Gastrocnemius medialis (tissue), 4 donors: ENCODE data around the gene ROPN1. TPM values are rescaled to one million over a fixed set of nuclear protein-coding genes. Genes with fewer than 3 reads are reported as not detected.

ENCODE experiments used
- ATAC-seq, 2 donors: fragments of 150-250 bp; one replicate each; pipeline ENCODE4 v1.9.1; 2016
- DNase-seq, 2 donors: peaks; one replicate each; pipeline ENCODE4 v3.0.0-alpha.2; 2019
- H3K27ac ChIP-seq, 4 donors: fragments of 200-600 bp; sonication (generic); 1 replicate in 1 of 4; 2 replicates in 3 of 4; pipeline ENCODE4 v1.5.1; 2016 to 2018; ENCODE audit warnings: mild to moderate bottlenecking in 2 of 4, moderate library complexity in 1 of 4
- H3K27me3 ChIP-seq, 3 donors: fragments of 200-600 bp; sonication (generic) in 2 of 3; 1 replicate in 1 of 3; 2 replicates in 2 of 3; pipeline versions ENCODE4 v1.5.1 to v1.6.0; 2016 to 2019; ENCODE audit warnings: mild to moderate bottlenecking in 1 of 3, moderate library complexity in 1 of 3
- H3K36me3 ChIP-seq, 2 donors: fragments of 200-600 bp; sonication (generic) in 1 of 2; one replicate each; pipeline ENCODE4 v1.5.1; 2017 to 2018
- H3K4me1 ChIP-seq, 2 donors: fragments of 200-600 bp; sonication (generic) in 1 of 2; one replicate each; pipeline ENCODE4 v1.5.1; 2016 to 2017; ENCODE audit warnings: mild to moderate bottlenecking in 2 of 2
- H3K4me3 ChIP-seq, 4 donors: fragments of 200-600 bp; sonication (generic) in 3 of 4; 1 replicate in 1 of 4; 2 replicates in 3 of 4; pipeline ENCODE4 v1.5.1; 2016 to 2019; ENCODE audit warnings: mild to moderate bottlenecking in 2 of 4
- H3K9me3 ChIP-seq, 3 donors: fragments of 200-600 bp; sonication (generic) in 2 of 3; 1 replicate in 1 of 3; 2 replicates in 2 of 3; pipeline ENCODE4 v1.5.1; 2016 to 2019
- POLR2A ChIP-seq, 2 donors: fragments of 450-650 bp; IDR thresholded peaks; one replicate each; pipeline ENCODE4 v1.6.1; 2017; ENCODE audit warnings: antibody characterized with exemption in 2 of 2, mild to moderate bottlenecking in 2 of 2, moderate library complexity in 2 of 2
- in situ Hi-C, 4 donors: fragments of 200-750 bp; cut with MboI; loops; one replicate each; pipeline versions ENCODE4 v1.15.0 to v1.8.0; 2017; ENCODE audit warnings: low sequenced_read_pairs in 4 of 4
- intact Hi-C: fragments of 100-400 bp; cut with DNase I; formaldehyde crosslinking; loops from one replicate; pipeline ENCODE4 v1.15.1; 2023; ENCODE audit warnings: low total_unique reads
- total RNA-seq, 4 donors: library from RNA; depleted of rRNA; stranded (reverse); fragments of >200 nt; gene quantifications; one replicate each; pipeline versions ENCODE4 v1.1.0 to v1.2.3, GENCODE V29; 2016
- TF ChIP-seq, protein P1 (sequence below), 5 experiments: fragments of 450-650 bp in 3 of 5; fragments of 200-600 bp in 2 of 5; sonication (generic) in 2 of 5; IDR thresholded peaks in 4 of 5; conservative IDR thresholded peaks in 1 of 5; 1 replicate in 4 of 5; 2 replicates in 1 of 5; pipeline ENCODE4 v1.5.1; 2016 to 2019; ENCODE audit warnings: antibody characterized with exemption in 5 of 5, mild to moderate bottlenecking in 3 of 5, moderate library complexity in 3 of 5

ROPN1 gene
- total RNA-seq, 4 donors from 2014 or later = not detected

DNA sequence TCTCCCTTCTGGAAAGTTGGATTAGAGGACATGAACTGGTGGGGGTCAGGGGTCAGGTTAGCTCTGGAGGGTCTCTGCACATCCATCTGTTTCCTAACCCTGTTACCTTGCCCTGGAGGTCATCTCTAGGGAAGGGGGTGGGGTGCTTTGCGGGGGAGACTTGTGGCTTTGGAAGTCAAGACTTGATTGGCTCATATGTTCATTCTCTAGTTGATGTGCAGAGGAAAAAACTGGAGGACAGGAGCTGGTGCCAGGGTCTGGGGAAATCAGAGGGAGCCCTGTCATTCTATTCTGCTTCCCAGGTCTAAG, 42.9 kb upstream of the ROPN1 start:
- Histone ChIP-seq H3K36me3 (no peaks in the 10 kb centered on the region), H3K9me3 (no peaks in the 10 kb centered on the region), H3K27me3 (no peaks in the 10 kb centered on the region), H3K4me1 (peaks cover 6 to 12% of the 10 kb centered on the region in 2 donors), H3K4me3 (peak overlapping the region; percentile 80 to 89 (median 84)), H3K27ac (no peak overlapping the region)
- in situ Hi-C loops (no loop called here), intact Hi-C loops (loop anchor here (5.0 kb wide), 1 partner anchor 243 kb away; no protein-coding TSS in a partner anchor)
- DNase-seq = no peak
- TF ChIP-seq, protein P1, sequence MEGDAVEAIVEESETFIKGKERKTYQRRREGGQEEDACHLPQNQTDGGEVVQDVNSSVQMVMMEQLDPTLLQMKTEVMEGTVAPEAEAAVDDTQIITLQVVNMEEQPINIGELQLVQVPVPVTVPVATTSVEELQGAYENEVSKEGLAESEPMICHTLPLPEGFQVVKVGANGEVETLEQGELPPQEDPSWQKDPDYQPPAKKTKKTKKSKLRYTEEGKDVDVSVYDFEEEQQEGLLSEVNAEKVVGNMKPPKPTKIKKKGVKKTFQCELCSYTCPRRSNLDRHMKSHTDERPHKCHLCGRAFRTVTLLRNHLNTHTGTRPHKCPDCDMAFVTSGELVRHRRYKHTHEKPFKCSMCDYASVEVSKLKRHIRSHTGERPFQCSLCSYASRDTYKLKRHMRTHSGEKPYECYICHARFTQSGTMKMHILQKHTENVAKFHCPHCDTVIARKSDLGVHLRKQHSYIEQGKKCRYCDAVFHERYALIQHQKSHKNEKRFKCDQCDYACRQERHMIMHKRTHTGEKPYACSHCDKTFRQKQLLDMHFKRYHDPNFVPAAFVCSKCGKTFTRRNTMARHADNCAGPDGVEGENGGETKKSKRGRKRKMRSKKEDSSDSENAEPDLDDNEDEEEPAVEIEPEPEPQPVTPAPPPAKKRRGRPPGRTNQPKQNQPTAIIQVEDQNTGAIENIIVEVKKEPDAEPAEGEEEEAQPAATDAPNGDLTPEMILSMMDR (IDR thresholded peaks at IDR 0.05 in 4 of 5, conservative IDR thresholded peaks at IDR 0.05 in 1 of 5) = no peak
- TF ChIP-seq POLR2A (IDR thresholded peaks at IDR 0.05) = no peak
- no peak for ATAC-seq

DNA sequence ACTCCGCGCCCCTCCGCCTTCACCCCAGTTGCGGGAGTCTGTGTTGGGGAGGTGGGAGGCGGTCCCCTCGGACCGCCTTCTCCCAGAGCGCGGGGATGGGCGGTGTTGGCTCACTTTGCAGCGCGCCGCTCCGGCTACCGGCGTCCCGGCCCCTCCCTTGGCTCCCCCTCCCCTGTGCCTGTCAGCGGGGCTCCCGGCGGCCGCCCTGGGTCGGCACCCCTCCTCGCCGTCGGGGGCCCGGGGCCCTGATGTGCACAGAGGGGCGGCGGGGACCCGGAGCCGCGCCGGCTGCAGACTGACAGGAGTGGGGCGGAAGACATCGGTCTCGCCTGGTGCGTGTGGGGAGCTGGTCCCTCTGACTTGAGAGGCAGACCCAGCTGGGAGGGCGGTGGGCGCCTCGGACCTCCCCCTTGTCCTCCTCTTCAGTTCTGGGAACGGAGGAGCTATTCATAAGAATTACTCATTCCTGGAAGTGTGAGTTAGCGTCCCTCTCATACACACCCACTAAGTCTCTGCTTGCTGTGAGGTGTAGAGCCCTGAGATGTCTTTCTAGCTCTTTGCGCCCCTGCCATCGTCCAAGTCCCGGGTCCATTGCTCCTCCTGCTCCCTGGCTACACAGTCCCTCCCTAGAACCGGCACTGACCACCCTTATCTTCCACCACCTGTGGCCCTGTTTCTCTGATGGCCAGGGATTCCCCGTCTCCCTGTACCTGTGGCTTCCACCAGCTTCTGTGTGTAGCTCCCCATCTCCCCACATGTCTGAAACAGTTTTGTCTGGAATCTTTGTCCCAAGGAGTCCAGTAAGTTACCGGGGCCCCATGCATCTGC, 42.3 kb upstream of the ROPN1 start:
- H3K27me3 ChIP-seq = no peaks in the 10 kb centered on the region
- ATAC-seq = no peak
- no peak for DNase-seq
- H3K36me3 ChIP-seq = no peaks in the 10 kb centered on the region
- no peak for TF ChIP-seq POLR2A (IDR thresholded peaks at IDR 0.05)
- TF ChIP-seq, protein P1 (IDR thresholded peaks at IDR 0.05 in 4 of 5, conservative IDR thresholded peaks at IDR 0.05 in 1 of 5) = no peak
- H3K4me1 ChIP-seq = peaks cover 6 to 12% of the 10 kb centered on the region in 2 donors
- intact Hi-C loops = loop anchor here (5.0 kb wide), 1 partner anchor 243 kb away; no protein-coding TSS in a partner anchor
- H3K4me3 ChIP-seq = peak overlapping the region; percentile 80 to 89 (median 84)
- in situ Hi-C loops = no loop called here
- H3K9me3 ChIP-seq = no peaks in the 10 kb centered on the region
- H3K27ac ChIP-seq = peak overlapping the region in 3 of 4 donors; percentile 85 to 95 (median 93)

DNA sequence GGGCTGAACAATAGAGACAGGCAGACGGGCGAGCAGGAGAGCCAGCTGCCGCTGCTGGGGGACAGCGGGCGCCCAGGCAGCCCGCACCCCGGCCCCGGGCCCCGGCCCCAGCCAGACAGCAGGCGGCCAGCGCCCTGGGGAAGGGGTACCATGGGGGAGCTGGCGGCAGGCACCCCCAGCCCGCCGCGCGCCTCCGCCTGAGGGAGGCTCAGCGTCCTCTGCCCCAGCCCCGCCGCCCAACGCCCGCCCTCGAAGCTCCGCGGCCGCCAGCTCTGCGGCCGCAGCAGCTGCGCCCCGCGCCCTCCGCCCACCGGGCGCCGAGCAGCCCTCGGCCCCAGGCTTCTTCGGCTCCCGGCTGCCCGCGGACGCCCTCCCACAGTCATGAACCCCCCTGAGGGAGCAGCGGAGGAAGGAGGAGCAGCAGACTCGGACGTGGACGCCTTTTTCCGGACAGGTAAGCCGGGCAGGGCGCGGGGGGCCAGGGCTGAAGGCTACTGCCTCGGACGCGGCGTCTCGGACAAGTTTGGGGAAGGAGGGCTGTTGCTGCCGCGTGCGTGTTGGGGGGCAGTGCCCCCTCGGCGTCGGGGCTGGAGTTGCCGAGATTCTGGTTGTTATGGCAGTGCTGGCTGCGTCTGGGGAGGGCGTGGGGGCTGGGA, 41.6 kb upstream of the ROPN1 start, which contains the start of gene KALRN:
KALRN (plus strand) TSS at position 10 of the 656 bp plus-strand sequence.
- H3K36me3 ChIP-seq = no peaks in the 10 kb centered on the region
- H3K27ac ChIP-seq = peak within 1 kb of the TSS; percentile 85 to 95 (median 90)
- no peaks in the 10 kb centered on the region for H3K9me3 ChIP-seq
- TF ChIP-seq POLR2A (IDR thresholded peaks at IDR 0.05) = peak in 1 of 2 donors; percentile 5
- TF ChIP-seq, protein P1 (IDR thresholded peaks at IDR 0.05 in 4 of 5, conservative IDR thresholded peaks at IDR 0.05 in 1 of 5) = peak in 1 of 5 experiments; percentile 11
- intact Hi-C loops (loop anchor here (2.0 to 5.0 kb wide), 3 partner anchors 45 to 244 kb away; partner anchors contain the start of gene CCDC14), in situ Hi-C loops (no loop called here)
- ATAC-seq (peak; percentile 22 to 26), DNase-seq (no peak)
- peak within 1 kb of the TSS; percentile 80 to 89 (median 84) for H3K4me3 ChIP-seq
- peaks cover 6 to 12% of the 10 kb centered on the region in 2 donors for H3K4me1 ChIP-seq
- H3K27me3 ChIP-seq = no peaks in the 10 kb centered on the region

DNA sequence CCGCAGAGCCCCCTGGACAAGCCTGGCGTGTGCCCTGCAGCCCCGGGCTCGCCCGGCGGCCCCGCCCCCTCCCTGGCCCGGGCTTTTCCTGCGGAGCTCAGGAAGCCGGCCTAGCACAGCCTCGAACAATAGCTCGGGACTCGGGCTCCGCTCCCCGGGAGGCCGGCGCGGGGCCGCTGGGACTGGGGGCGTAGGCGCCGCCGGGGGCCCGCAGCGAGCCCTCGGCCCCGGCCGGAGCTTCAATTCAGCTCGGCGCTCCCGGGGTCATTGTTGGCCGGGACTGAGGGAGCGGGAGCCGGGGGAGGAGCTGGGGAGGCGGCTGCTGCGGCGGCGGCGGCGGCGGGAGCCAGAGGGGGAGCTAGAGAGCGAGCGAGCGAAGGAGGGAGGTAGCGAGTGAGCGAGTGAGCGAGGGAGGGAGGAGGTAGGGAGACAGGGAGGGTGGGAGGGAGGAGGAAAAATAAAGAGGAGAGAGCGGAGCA, 41.0 kb upstream of the ROPN1 start:
- in situ Hi-C loops = no loop called here

More for the DNA sequence above, 41.0 kb upstream of the ROPN1 start:
- peaks cover 6 to 12% of the 10 kb centered on the region in 2 donors for H3K4me1 ChIP-seq
- peak overlapping the region; percentile 85 to 95 (median 90) for H3K27ac ChIP-seq
- no peaks in the 10 kb centered on the region for H3K9me3 ChIP-seq
- H3K27me3 ChIP-seq = no peaks in the 10 kb centered on the region
- DNase-seq = peak; percentile 69 to 73
- TF ChIP-seq POLR2A (IDR thresholded peaks at IDR 0.05) = peak; percentile 6 to 30
- TF ChIP-seq, protein P1 (IDR thresholded peaks at IDR 0.05 in 4 of 5, conservative IDR thresholded peaks at IDR 0.05 in 1 of 5) = peak in 4 of 5 experiments; percentile 50 to 88 (median 74)
- no peaks in the 10 kb centered on the region for H3K36me3 ChIP-seq
- intact Hi-C loops = loop anchor here (2.0 to 5.0 kb wide), 3 partner anchors 46 to 244 kb away; partner anchors contain the start of gene CCDC14
- peak overlapping the region; percentile 80 to 89 (median 84) for H3K4me3 ChIP-seq
- ATAC-seq = peak; percentile 94 to 95
